Bronchial epithelial cell (primary cell): Measurements from ENCODE around the gene CDC42EP4. TPM values are rescaled to one million over a fixed set of nuclear protein-coding genes. Genes with fewer than 3 reads are reported as not detected.
"Not testable (repeated sequence)": the region's sequence is repeated elsewhere in the genome, so short reads cannot be mapped to it uniquely, and the experiment has no call there.

ENCODE experiments used
- DNase-seq: peaks from one replicate; pipeline ENCODE4 v3.0.0-alpha.2; 2010; ENCODE audit warnings: low read depth
- FAIRE-seq: peaks from 2 replicates; lab custom pipeline; 2011; peaks lifted over from hg19 to GRCh38; lab: Jason Lieb, UNC
- H3K27me3 ChIP-seq: 2 replicates; pipeline ENCODE4 v1.5.1; 2011; ENCODE audit warnings: low read length; ENCODE audit not compliant: control insufficient read depth, insufficient read depth
- H3K36me3 ChIP-seq: 2 replicates; pipeline ENCODE4 v1.5.1; 2011; ENCODE audit warnings: low read length; ENCODE audit not compliant: control insufficient read depth, insufficient read depth
- H3K4me3 ChIP-seq: 2 replicates; pipeline ENCODE4 v1.5.1; 2011; ENCODE audit warnings: mild to moderate bottlenecking, low read depth, low read length, control low read depth
- CTCF ChIP-seq: IDR thresholded peaks from 2 replicates; pipeline ENCODE4 v1.5.1; 2011; ENCODE audit warnings: mild to moderate bottlenecking, moderate library complexity, low read length, control low read depth, inconsistent platforms; ENCODE audit not compliant: insufficient read depth, severe bottlenecking
- total RNA-seq: library from RNA; depleted of rRNA; stranded (reverse); fragments of >200 nt; gene quantifications from 2 replicates; pipeline ENCODE4 v1.2.1, GENCODE V29; 2014

CDC42EP4 gene
- total RNA-seq, 1 donor from 2014 or later: 16.8 TPM

- Histone ChIP-seq H3K36me3 (peaks cover 2% of the 10 kb centered on the region), H3K4me3 (no peak overlapping the region), H3K27me3 (no peaks in the 10 kb centered on the region)
- FAIRE-seq (no peak), DNase-seq (no peak)
- no peak for TF ChIP-seq CTCF
These were observed 25.5 kb upstream of the CDC42EP4 start for GRCh38 chr17:73337330-73337710.

DNA sequence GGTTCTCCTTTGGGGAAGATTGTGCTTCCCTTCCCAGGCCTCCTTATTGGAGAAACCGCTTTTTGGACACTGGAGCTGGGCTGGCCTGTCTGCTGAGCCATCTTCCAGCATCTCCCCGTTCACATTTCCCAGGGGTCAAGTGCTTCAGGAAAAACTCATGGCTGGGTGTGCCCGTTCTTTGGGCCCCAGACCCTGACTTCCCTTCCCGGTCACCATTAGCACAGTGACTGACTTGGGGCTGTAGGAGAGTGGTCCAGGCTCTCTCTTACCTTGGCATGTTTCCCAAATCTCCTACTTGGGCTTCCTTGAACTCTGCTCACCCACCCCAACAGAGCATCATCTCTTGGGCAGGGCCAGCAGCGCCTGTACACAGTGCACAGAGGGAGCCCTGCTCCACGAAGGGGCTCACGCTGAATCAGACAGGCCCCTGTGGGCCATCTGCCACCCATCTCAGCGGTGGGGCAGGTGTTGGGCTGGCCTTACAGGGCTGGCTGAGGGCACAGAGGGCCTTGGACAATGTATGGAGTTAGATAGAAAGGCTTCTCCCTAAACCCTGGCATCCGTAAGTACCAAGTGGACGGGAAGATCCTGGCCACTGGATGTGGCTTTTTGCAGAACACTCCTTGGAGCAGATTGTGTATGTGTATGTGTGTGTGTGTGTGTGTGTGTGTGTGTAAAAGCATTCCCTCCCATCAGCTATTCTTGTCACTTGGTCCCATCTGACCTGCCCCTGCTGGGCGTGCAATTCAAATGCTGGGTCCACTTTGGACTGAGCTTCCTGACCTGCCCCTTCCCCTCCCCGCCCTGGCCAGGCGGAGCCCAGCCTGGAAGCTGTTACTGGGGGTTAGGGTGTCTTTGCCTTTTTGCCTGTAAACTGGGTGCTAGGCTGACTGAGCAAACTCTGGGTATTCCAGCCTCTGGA is 24.9 kb upstream of the CDC42EP4 start:
- no peak for TF ChIP-seq CTCF
- DNase-seq (no peak), FAIRE-seq (peak; percentile 55)
- no peak overlapping the region for H3K4me3 ChIP-seq
- no peaks in the 10 kb centered on the region for H3K27me3 ChIP-seq
- H3K36me3 ChIP-seq: peaks cover 2% of the 10 kb centered on the region

DNA sequence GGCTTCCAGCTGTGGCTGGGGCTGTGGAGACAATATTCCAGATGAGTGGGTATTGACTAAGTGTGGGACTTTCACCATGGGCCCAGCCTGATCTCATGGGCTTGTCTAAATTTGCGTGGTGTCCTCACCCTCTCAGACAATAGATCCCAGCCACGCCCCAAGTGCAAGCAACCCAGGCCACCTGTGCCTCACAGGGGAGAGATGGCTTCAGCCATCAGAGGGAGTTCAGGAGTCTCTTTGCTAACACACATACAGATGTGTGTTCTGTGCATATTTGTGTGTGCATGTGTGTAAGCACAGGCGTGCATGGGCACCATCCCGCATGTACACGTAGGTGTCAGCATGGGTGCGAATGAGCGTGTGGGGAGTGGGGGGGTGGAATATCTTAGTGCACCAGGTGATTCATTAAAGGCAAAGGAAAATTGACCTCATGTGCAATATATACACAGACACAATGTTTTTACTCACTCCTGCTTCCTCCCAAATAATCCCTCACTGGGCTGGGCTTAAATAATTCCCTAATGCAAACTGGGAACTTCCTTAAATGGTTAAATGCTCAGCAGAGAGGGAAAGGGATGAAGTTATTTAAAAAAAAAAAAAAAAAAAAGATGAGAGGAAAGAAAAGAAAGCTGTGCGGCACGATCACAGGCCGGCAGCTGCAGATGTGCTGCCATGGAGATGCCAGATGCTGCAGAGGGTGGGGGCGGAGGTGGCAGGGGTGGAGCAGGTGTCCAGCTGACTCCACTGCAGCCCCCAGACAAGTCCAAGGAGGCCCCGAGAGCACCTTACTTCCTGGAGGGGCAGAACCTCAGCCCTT is 24.0 kb upstream of the CDC42EP4 start:
- Histone ChIP-seq H3K27me3 (no peaks in the 10 kb centered on the region), H3K4me3 (no peak overlapping the region), H3K36me3 (peaks cover 2% of the 10 kb centered on the region)
- FAIRE-seq: peak; percentile 98
- TF ChIP-seq CTCF: no peak
- DNase-seq: peak; percentile 91

- TF ChIP-seq CTCF: no peak
- FAIRE-seq: no peak
- peak; percentile 64 for DNase-seq
- Histone ChIP-seq H3K4me3 (no peak overlapping the region), H3K36me3 (peaks cover 2% of the 10 kb centered on the region), H3K27me3 (no peaks in the 10 kb centered on the region)
These were observed 23.1 kb upstream of the CDC42EP4 start for GRCh38 chr17:73334771-73335513.

- not testable (repeated sequence) for H3K27me3 ChIP-seq
These were observed 21.6 kb upstream of the CDC42EP4 start for GRCh38 chr17:73333445-73333844.

More at GRCh38 chr17:73333445-73333844, 21.6 kb upstream of the CDC42EP4 start:
- H3K36me3 ChIP-seq, H3K4me3 ChIP-seq, FAIRE-seq: not testable (repeated sequence)
- DNase-seq: peak; percentile 52
